ENCODE results near the gene COPZ1.

COPZ1 gene

GRCh38 chr12:54394986-54395385 is 70.1 kb downstream of the COPZ1 start:
- H3K4me2 ChIP-seq (ENCODE audit: low read depth, low read length, poor library complexity, severe bottlenecking), result no peak overlapping the region
- no peaks in the 10 kb centered on the region for H3K79me2 ChIP-seq (ENCODE audit: insufficient read depth, low read length)
- H3K36me3 ChIP-seq (ENCODE audit: insufficient read depth, low read length), result peaks cover 58% of the 10 kb centered on the region
- TF ChIP-seq CTCF (conservative IDR thresholded peaks at IDR 0.05; ENCODE audit: low read length) (no peak), EZH2phosphoT487 (IDR thresholded peaks at IDR 0.05; ENCODE audit: borderline replicate concordance) (no peak)
- H3K9ac ChIP-seq (ENCODE audit: low read depth, low read length, poor library complexity, severe bottlenecking), result no peak overlapping the region
- no peaks in the 10 kb centered on the region for H3K9me2 ChIP-seq (replicated peaks; ENCODE audit: low read depth, low read length)
- H3K27me3 ChIP-seq (ENCODE audit: insufficient read depth, low read length, poor library complexity, severe bottlenecking), result no peaks in the 10 kb centered on the region
- no peaks in the 10 kb centered on the region for H3K9me3 ChIP-seq (ENCODE audit: insufficient read depth, low read depth, low read length)
- H3K4me3 ChIP-seq (ENCODE audit: low read length, poor library complexity, severe bottlenecking), result no peak overlapping the region
- no peak overlapping the region for H2AFZ ChIP-seq (ENCODE audit: low read length)
- H4K20me1 ChIP-seq (ENCODE audit: insufficient read depth, low read length, poor library complexity, severe bottlenecking), result peaks cover 2% of the 10 kb centered on the region
- peaks cover 8% of the 10 kb centered on the region for H3K4me1 ChIP-seq (ENCODE audit: insufficient read depth, low read length, poor library complexity, severe bottlenecking)
- H3F3A ChIP-seq (ENCODE audit: low read depth), result 0 out of 2 replicates have a peak, but pooled peaks cover 5% of the 10 kb centered on the region

GRCh38 chr12:54395545-54395944 is 70.6 kb downstream of the COPZ1 start:
- no peak overlapping the region for H2AFZ ChIP-seq (ENCODE audit: low read length)
- H3K36me3 ChIP-seq (ENCODE audit: insufficient read depth, low read length), result peaks cover 64% of the 10 kb centered on the region
- no peak overlapping the region for H3K9ac ChIP-seq (ENCODE audit: low read depth, low read length, poor library complexity, severe bottlenecking)
- H3K4me3 ChIP-seq (ENCODE audit: low read length, poor library complexity, severe bottlenecking), result no peak overlapping the region
- TF ChIP-seq EZH2phosphoT487 (IDR thresholded peaks at IDR 0.05; ENCODE audit: borderline replicate concordance) (no peak), CTCF (conservative IDR thresholded peaks at IDR 0.05; ENCODE audit: low read length) (no peak)
- H3K9me2 ChIP-seq (replicated peaks; ENCODE audit: low read depth, low read length), result no peaks in the 10 kb centered on the region
- H3K27me3 ChIP-seq (ENCODE audit: insufficient read depth, low read length, poor library complexity, severe bottlenecking), result no peaks in the 10 kb centered on the region
- H3K79me2 ChIP-seq (ENCODE audit: insufficient read depth, low read length), result no peaks in the 10 kb centered on the region
- peaks cover 2% of the 10 kb centered on the region for H4K20me1 ChIP-seq (ENCODE audit: insufficient read depth, low read length, poor library complexity, severe bottlenecking)
- H3K4me2 ChIP-seq (ENCODE audit: low read depth, low read length, poor library complexity, severe bottlenecking), result no peak overlapping the region
- no peaks in the 10 kb centered on the region for H3K9me3 ChIP-seq (ENCODE audit: insufficient read depth, low read depth, low read length)
- H3K4me1 ChIP-seq (ENCODE audit: insufficient read depth, low read length, poor library complexity, severe bottlenecking), result peaks cover 4% of the 10 kb centered on the region
- H3F3A ChIP-seq (ENCODE audit: low read depth), result 0 out of 2 replicates have a peak, but pooled peaks cover 5% of the 10 kb centered on the region

GRCh38 chr12:54397157-54397556 is 72.2 kb downstream of the COPZ1 start:
- Histone ChIP-seq H3K4me2 (ENCODE audit: low read depth, low read length, poor library complexity, severe bottlenecking) (no peak overlapping the region), H3K4me1 (ENCODE audit: insufficient read depth, low read length, poor library complexity, severe bottlenecking) (no peaks in the 10 kb centered on the region), H3K9me2 (replicated peaks; ENCODE audit: low read depth, low read length) (no peaks in the 10 kb centered on the region), H3F3A (ENCODE audit: low read depth) (0 out of 2 replicates have a peak, but pooled peaks cover 5% of the 10 kb centered on the region), H4K20me1 (ENCODE audit: insufficient read depth, low read length, poor library complexity, severe bottlenecking) (peaks cover 2% of the 10 kb centered on the region), H3K4me3 (ENCODE audit: low read length, poor library complexity, severe bottlenecking) (no peak overlapping the region), H3K36me3 (ENCODE audit: insufficient read depth, low read length) (peaks cover 80% of the 10 kb centered on the region), H3K79me2 (ENCODE audit: insufficient read depth, low read length) (no peaks in the 10 kb centered on the region), H3K9me3 (ENCODE audit: insufficient read depth, low read depth, low read length) (no peaks in the 10 kb centered on the region), H3K27me3 (ENCODE audit: insufficient read depth, low read length, poor library complexity, severe bottlenecking) (no peaks in the 10 kb centered on the region), H2AFZ (ENCODE audit: low read length) (no peak overlapping the region), H3K9ac (ENCODE audit: low read depth, low read length, poor library complexity, severe bottlenecking) (no peak overlapping the region)
- TF ChIP-seq EZH2phosphoT487 (IDR thresholded peaks at IDR 0.05; ENCODE audit: borderline replicate concordance) (no peak), CTCF (conservative IDR thresholded peaks at IDR 0.05; ENCODE audit: low read length) (no peak)

Measured in Loucy (cell line).